ENCODE data around the gene CYP3A7.

DNA sequence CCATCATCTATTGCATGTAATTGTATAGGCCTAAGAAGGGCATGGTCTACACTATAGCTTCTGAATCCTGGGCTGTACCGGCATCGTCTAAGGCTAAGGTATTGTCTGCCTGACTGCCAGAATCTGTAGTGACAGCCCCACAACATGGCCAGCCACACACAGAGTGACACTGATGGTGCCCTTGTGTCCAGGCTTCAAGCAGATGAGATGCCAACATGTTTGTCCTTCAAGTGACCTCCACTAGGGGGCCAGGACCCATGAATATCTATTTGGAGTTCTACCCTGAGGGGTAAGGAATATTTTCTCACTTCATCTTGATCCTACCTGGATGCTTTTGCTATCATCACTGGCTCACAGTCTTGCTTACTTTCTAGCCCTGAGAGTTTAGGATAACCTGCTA lies 1.5 kb downstream of the CYP3A7 start:
- TF ChIP-seq GATA3 (IDR thresholded peaks at IDR 0.05; ENCODE audit: low read depth, low read length) (no peak), GATA2 (IDR thresholded peaks at IDR 0.05; ENCODE audit: low read depth, low read length) (no peak)
